Astrocyte (in vitro differentiated cells and primary cell): Measurements from ENCODE around the gene FTSJ1.

Experiments
- CTCF ChIP-seq: IDR thresholded peaks from 2 replicates; pipeline ENCODE4 v1.5.1; 2011; ENCODE audit warnings: low read depth, mild to moderate bottlenecking, inconsistent platforms, low read length, moderate library complexity; ENCODE audit not compliant: insufficient read depth
- EZH2 ChIP-seq: IDR thresholded peaks from 2 replicates; pipeline ENCODE4 v1.6.1; 2012; ENCODE audit warnings: mild to moderate bottlenecking, low read length, inconsistent platforms; ENCODE audit not compliant: insufficient read depth

GRCh38 chrX:48493890-48494364 is 17.9 kb downstream of the FTSJ1 start:
- TF ChIP-seq CTCF: peak; percentile 30
- no peak for TF ChIP-seq EZH2
